GM21786 (cell line): ENCODE data around the gene ACTN2.

ENCODE experiments used
- ATAC-seq: cut with Tn5 transposase; IDR thresholded peaks from one replicate; pipeline ENCODE4 v1.9.1; 2021; ENCODE audit not compliant: unreplicated experiment

The ACTN2 gene

DNA sequence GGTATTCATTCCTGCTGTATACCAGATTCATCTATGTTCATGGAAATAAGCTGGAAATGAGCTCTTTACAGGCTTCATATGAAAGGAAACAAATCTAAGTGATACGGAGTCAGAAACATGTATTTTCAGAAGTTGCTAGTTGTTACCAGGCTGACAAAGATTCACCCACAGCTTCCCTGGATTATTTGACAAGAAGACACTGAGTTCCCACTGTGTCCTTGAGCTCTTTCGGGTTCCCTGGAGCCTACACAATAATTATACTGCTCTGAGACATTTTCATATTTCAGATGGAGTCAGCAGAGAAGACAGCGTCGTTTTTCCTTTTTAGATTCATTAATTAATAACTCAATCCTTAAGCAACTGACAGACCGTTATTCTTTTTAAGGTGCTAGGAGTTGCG, 79.5 kb downstream of the ACTN2 start:
- no peak for ATAC-seq

DNA sequence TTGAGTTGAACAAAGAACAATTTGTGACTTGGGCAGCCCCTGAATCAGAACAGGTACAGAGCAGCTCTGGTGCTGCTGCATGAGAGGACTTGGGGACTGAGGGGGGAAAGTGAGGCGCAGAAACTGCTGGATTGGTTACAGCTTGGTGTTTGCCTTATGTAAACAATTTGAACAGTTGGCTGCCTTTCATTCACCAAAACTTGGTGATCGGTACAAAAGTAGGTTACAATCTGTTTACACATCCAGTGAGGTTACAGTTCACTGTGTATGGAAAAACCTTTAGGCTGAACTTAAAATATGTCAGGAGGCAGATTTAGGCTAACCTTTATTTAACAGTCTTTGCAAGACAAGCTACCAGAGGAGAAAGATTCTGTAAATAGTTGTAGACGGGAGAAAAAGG, 80.2 kb downstream of the ACTN2 start:
- ATAC-seq, result no peak

DNA sequence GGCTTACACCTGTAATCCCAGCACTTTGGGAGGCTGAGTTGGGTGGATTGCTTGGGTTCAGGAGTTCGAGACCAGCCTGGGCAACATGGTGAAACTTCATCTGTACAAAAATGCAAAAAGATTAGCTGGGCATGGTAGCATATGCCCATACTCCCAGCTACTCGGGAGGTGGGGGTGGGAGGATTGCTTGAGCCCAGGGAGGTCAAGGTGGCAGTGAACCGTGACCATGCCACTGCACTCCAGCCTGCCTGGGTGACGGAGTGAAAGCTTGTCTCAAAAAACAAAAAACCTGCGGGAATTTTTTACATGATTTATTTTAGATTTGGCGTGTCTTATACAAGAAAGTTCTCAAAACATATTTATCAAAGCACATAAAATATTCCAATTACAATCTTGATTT, 81.0 kb downstream of the ACTN2 start:
- no peak for ATAC-seq

DNA sequence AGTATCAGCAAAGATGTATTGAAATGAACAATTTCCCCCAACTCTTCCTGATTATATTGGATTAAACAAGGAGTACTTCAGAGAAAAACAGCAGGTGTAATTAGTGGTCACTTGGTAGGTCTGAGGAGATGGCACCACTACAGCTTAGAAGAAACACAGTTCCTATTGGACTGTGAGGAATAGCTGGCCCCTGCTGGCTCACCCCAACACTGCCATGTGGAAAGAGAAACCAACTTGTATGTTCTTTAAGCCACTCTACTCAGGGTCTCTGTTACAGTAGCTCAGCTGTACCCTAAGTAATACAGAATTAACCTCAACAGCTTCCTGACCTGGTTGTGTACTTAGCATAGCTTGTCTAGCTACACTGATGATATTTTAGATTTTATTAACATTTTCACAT, 82.3 kb downstream of the ACTN2 start:
- ATAC-seq, result no peak

DNA sequence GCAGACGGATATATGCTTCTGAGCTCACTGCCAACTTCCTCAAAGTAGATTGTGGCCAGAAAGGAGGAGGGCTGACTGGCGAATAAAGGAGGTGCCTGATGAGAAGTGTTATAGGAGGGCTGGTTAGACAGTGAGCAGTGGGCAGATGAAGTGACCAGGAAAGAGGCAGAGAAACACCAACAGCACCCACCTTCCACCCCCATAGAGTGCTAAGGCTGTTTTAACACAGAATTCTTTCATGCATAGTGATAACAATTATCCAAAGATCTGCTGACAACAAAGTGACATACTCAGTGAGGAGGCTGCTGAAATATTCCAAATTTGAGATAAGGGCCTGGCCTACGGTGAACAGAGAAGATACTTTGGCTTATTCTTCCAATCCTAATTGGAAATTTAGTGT, 87.6 kb downstream of the ACTN2 start:
- no peak for ATAC-seq

DNA sequence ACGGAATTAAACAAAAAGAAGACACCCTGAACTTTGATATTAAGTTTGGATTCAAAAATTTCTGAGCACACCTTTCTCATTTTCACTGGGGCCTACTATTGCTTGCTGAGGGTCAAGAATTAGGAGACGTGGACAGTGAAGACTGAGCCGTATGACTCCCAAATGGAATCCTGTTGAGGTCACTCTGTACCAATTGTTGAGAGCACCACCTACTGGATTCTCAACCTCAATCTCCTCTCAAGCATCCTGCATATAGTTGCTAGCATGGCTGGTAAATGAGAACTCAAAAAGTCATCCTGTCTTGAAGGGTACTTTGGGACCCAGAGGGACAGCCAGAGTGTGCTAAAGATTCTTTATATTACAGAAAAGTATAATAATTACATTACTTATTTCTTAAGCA, 88.6 kb downstream of the ACTN2 start:
- no peak for ATAC-seq

DNA sequence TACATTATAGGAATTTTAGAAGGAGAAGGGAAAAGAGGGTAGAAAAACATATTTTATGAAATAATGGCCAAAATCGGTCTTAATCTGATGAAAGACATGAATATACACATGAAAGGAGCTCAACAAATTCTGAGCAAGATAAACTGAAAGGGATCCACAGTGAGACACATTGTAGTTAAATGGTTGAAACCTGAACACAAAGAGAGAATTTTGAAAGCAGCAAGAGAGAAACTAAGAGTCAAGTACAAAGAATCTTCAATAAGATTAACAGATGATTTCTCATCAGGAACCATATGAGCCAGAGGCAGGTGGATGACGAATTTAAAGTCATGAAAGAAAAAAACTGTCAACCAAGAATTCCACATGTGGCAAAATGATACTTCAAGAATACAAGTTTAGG, 93.0 kb downstream of the ACTN2 start:
- ATAC-seq, result no peak

DNA sequence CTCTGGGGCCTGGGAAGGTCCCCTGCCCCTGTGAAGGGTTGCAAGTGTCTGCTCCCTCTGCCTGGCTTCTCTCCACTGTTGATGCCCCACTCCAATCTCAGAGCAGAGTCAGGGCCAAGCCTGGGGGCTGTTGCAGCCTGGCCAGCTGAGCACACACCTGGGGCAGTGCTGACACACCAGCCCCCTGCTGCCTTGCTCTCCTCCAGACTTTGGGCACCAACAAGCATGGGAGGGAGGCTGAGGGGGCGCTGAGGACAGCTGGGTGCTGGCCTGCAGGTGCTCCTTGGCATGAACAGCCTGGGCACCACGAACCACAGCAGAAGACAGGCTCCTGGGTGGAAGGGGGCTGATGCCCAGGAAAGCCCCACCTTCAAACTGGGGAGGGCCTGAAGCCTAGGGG, 99.2 kb downstream of the ACTN2 start:
- ATAC-seq, result no peak

DNA sequence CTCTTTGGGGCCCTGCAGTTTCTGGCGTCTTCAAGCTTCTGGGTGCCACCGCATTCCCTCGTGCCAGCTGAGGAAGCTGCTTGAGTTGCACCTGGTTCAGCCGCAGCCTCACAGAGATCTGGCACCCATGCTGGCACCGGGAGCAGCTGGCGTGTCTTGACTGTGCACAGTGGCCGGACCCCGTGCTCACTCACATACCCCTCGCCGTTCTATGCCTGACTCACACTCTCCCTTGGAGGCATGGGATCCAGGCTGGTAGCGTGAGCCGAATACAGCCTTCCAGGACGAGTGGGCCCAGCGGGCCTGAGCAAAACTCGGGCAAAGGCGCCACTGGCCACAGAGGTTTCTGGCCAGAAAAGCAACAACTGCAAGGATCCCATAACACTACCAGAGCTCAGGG, 100.2 kb downstream of the ACTN2 start:
- ATAC-seq, result no peak

DNA sequence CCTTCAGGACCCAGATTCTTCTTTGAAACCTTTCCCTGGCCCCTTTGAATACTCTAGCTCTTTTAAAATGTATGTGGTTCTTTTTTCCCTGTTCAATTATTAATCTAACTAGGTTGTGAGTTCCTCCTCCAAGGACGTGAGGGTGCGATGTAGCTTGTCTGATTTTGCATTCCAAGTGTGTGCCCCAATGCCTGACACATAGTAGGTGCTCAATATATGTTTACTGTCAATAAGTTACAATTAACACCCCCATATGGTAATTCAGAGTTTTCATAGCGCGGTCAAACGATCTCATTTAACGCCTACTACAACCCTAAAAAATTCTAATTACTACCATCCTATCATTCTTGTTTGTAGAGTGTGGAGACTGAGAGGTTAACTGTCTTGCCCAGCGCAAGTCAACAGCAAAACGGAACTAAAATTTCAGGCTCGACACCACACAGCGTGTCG, 108.3 kb downstream of the ACTN2 start:
- no peak for ATAC-seq

DNA sequence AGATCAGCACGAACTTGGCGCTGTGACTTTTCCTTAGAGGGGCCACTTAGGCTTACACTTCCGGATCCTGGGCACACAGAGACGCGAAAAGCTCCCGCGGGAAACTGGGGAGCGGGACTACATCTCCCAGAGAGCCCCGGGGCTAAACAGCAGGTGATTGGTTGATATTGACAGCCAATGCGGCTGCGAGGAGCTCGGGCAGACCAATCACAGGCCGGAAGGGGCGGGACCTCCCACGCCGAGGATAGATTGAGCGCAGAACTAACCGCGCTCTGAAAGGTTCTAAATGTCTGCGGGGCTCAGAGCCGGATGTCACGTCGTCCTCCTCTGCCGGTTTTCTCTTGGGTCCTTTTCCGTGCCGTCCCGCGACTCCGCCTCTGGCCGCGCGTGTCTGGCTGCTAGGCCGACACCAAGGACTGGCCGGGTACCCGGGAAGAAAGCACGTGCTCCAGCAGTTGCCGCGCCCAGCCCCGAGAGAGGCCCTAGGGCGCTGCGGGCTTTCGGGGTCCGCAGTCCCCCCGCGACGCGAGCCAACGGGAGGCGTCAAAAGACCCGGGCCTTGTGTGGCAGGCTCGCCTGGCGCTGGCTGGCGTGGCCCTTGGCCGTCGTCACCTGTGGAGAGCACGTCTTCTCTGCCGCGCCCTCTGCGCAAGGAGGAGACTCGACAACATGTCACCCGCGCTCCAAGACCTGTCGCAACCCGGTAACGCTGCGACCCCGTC, 108.9 kb downstream of the ACTN2 start, which contains the start of gene MTR:
Gene MTR (plus strand): TSS at position 258 of the 722 bp plus-strand sequence. CDS start 412 bp downstream, at position 670.
- peak; percentile 98 for ATAC-seq

DNA sequence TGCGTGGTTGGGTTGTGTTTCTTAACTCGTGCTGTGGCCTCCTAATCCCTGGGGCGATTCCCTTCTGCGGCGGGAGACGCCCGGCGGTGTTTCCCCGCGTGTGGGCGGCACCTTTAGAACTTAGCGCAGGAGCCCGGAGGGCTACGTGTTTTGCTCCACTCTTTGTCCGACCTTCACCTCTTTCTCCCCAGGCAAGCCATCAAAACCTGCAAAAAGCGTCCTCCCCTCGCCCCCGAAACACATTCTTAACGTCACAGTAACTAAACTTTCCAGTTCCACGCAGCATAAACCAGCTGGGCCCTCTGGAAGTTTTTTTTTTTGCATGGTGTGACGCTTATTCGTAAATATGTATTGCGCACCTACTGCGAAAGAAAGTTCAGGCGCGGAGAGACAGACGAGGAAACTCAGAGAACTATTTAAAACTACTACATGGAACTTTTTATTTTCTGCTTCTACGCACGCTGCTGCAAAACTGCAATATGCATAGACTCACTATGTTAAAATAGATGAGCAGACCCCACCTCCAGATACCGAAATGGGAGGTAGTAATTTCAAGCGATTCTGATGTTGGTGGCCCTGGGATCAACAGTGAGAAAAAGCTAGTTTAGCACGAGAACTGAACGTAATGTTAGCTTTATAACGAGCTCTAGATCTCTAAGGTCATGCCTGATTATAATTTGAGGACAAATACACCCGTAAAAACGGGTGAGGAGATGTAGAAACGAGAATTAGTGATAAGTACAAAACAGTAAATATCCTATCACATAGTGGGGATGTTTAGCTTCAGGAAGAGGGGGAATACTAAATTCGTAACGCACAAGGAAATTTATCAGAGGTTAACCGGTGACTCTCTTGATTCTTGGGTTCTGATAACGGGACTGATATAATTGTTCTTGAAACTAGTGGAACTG, 109.7 kb downstream of the ACTN2 start:
- ATAC-seq, result peak; percentile 27

DNA sequence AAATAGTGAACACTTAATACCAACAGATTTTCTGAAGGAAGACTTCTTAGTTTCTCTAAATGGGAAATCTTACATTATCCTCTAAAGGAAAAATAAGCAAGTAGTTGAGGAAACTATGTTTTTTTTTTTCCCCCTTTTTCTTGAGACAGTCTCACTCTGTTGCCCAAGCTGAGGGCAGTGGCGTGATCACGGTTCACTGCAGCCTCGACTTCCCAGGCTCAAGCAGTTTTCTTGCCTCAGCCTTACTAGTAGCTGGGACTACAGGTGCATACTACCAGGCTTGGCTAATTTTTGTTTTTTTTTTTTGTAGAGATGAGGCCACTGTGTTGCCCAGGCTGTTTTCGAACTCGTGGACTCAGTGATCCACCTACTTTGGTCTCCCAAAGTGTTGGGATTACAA, 112.7 kb downstream of the ACTN2 start:
- no peak for ATAC-seq

DNA sequence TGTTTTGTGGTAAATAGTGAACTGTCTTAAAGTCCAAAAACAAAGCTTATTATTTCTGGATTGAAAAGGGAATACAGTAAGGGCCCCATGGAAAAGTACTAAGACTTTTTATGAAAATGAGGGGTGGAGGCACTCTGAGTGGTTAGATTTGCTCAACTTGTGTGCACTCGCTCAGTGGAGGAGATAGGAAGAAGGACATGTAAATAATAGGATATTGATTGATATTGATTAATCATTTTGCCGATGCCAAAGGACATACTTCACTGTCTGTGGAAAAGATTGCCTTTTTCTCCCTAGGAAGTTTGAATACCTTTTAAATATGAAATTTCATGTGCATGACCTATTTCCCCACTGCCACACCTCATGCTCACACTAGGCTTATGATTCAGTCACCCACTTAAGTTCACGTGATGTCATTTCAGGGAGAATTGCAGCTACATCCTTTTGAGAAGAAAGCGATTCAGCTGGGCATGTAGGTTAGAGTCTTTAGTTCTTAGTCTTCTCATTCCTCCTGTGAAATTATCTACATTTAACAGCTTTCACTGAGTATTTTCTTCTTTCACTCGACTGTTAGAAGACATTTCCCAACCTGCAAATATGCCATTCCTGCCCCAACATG, 113.8 kb downstream of the ACTN2 start:
- ATAC-seq, result no peak

DNA sequence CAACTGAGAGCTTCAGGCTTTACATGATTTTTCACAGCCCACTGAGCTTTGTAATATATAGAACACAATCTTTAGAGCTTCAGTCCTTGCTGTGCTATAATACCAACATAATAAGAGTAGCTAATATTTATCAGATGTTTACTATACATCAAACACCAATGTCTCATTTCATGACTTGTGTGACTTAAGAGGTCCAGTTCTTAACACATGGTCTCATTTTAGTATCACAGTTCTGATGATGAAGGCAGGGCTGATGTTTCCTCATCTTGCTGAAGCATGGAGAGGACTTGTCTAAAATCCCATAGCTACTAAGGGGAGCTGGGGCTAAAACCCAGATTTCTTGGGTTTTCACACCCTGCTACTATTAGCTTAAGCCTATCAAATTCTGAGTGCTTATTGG, 114.3 kb downstream of the ACTN2 start:
- ATAC-seq, result no peak

DNA sequence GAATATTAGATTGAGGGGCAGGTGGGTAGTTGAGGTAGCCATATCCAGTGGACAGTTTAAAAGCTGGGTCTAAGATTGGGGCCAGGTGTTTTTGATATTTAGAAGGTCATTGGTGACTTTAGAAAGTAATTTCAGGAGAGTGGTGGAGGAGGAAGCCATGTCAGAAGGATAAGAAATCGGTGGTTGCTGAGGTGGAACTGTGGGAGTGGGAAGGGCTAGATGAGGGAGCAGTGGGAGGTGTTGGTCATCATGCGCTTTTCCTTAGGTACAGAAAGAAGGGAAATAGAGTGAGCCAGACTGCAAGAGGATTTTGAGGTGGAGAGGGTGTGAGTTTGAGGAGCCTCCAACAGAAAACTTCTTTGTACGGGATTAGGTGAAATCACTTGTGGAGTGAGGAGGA, 116.0 kb downstream of the ACTN2 start:
- ATAC-seq, result no peak

DNA sequence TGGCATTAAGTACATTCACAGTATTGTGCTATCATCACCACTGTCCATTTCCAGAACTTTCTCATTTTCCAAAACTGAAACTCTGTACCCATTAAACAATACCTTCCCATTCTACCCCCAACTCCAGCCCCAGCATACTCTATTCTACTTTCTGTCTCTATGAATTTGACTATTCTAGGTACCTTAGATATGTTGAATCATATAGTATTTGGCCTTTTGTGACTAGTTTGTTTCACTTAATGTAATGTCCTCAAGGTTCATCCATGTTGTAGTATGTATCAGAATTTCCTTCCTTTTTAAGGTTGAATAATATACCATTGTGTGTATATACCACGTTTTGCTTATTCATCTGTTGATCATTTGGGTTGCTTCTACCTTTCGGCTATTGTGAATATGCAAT, 120.3 kb downstream of the ACTN2 start:
- no peak for ATAC-seq

DNA sequence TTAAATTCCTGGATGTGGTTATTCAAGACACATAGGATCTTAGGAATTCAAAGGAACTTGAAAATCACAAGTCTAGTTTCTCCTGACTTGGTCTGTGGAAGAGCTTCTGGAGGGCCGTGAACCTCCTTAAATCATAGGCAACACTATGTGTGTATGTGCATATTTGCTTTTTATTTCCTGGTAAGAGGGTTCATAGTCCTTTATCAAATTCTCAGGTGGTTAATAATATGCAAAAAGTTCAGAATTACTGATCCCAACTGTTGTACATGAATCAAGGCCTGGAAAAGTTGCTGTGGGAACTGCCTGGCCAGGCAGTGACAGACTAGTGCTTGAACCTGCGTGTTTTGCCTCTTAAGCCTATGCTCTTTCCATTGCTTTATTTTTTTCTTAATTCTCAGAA, 121.7 kb downstream of the ACTN2 start:
- ATAC-seq, result no peak

DNA sequence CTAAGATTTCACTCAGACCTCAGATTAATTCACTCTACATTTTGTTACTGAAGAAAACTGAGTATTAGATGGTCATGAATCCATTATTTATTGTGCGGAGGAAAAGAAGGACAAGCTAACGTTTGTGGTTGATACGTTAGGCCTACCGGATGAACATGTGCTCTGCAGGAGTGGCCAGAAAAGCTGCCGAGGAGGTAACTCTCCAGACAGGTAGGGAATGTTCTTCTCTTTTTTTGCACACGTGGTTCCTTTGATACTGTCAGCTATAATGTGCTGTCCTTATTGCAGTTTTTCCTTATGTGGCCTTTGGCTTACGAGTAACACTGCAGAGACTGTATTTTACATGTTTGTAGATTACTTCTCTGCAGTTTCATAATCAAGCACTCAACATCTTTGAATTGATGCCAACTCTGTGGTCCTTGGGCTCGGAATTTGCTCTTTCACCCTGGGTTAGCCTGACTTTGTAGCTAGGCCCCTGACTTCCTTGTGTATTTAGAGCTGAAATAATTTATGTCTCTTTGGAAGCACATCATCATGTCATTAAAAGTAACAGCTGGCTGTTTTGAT, 122.3 kb downstream of the ACTN2 start:
- ATAC-seq, result no peak

DNA sequence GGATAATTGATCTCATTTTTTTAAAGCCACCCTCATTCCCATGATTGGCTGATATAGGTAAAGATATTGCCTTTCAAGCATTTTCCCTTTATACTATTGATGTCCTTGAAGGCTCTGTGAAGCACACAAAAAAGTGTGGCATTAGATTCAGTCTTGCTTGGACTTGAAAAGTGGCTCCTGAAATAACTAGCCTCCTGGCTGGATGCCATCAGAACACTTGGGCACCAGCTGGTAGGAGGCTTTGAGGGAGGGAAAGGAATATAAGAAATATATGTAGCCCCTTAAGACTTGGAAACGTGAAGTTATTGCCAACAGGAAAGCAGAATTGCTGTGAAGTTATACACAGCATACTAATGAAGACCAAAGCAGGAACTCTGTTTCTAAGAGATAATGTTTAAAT, 122.8 kb downstream of the ACTN2 start:
- ATAC-seq, result no peak

DNA sequence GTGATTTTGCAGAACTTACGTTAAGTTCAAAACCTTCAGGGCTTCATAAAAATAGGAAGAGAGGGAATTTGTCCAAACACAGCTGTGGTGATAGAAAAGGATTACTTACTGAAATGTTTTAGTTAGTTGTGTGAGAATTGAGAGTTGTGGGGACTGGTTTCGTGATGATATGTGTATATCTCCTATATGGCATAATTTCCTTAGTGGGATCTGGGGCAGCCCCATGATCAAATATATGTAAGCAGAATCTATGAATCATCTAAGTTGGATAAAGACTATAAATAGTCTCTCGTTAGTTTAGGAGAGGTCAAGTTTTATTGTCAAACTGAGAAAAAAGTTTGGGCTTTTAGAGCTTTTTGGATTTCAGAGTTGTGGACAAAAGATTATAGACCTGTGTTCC, 123.7 kb downstream of the ACTN2 start:
- ATAC-seq, result no peak
